Naive thymus-derived CD4-positive, alpha-beta T cell (primary cell): ENCODE results near the gene SNAP91. TPM values are rescaled to one million over a fixed set of nuclear protein-coding genes. Genes with fewer than 3 reads are reported as not detected.
A peak's percentile ranks its signal among the peaks of the same experiment; 100 is the strongest.
"Not testable (repeated sequence)": the region's sequence is repeated elsewhere in the genome, so short reads cannot be mapped to it uniquely, and the experiment has no call there.

ENCODE experiments used
- ATAC-seq: fragments of 150-1000 bp; cut with Tn5 transposase; 2 replicates; pipeline ENCODE4 v1.10.0; 2021; ENCODE audit warnings: mild to moderate bottlenecking, moderate library complexity
- CTCF ChIA-PET: fragments of 350-600 bp; sonication (Branson Sonifier 250); formaldehyde crosslinking; loops from one replicate; lab custom pipeline; 2021; ENCODE audit warnings: antibody characterized with exemption; lab: Charles Lee
- POLR2A ChIA-PET: fragments of 350-600 bp; sonication (Branson Sonifier 250); formaldehyde crosslinking; loops from one replicate; lab custom pipeline; 2021; ENCODE audit warnings: antibody characterized with exemption, inconsistent platforms; lab: Charles Lee
- DNase-seq, 9 donors: peaks; one replicate each; pipeline versions ENCODE4 v3.0.0 to v3.0.0-alpha.2; 2020 to 2022; ENCODE audit warnings: mixed read lengths in 1 of 9
- H3K27ac ChIP-seq: one replicate; pipeline ENCODE4 v1.7.0; 2013; ENCODE audit warnings: mild to moderate bottlenecking, low read depth, low read length, moderate library complexity
- H3K27me3 ChIP-seq, 2 donors: one replicate each; pipeline ENCODE4 v1.7.0; 2013; ENCODE audit warnings: low read length in 2 of 2, mild to moderate bottlenecking in 2 of 2, moderate library complexity in 2 of 2; ENCODE audit not compliant: control insufficient read depth in 2 of 2, insufficient read depth in 2 of 2
- H3K36me3 ChIP-seq, 3 experiments: 1 replicate in 2 of 3; 2 replicates in 1 of 3; pipeline ENCODE4 v1.7.0; 2013; ENCODE audit warnings: low read length in 3 of 3, mild to moderate bottlenecking in 3 of 3, moderate library complexity in 1 of 3; ENCODE audit not compliant: insufficient read depth in 3 of 3, control insufficient read depth in 2 of 3
- H3K4me1 ChIP-seq, 2 donors: one replicate each; pipeline ENCODE4 v1.7.0; 2013; ENCODE audit warnings: low read length in 2 of 2, mild to moderate bottlenecking in 2 of 2, moderate library complexity in 1 of 2; ENCODE audit not compliant: control insufficient read depth in 2 of 2, insufficient read depth in 2 of 2
- H3K4me3 ChIP-seq: 2 replicates; pipeline ENCODE4 v1.7.0; 2013; ENCODE audit warnings: mild to moderate bottlenecking, low read length
- H3K9me3 ChIP-seq, 3 experiments: 1 replicate in 2 of 3; 2 replicates in 1 of 3; pipeline ENCODE4 v1.7.0; 2013; ENCODE audit warnings: low read length in 3 of 3; ENCODE audit not compliant: control insufficient read depth in 2 of 3
- H3K27ac Mint-ChIP-seq, 9 donors: one replicate each; pipeline ENCODE4 v1.8.0; 2020 to 2022; ENCODE audit warnings: mixed read lengths in 9 of 9, mild to moderate bottlenecking in 8 of 9, moderate library complexity in 5 of 9, inconsistent platforms in 2 of 9
- H3K27me3 Mint-ChIP-seq, 5 donors: one replicate each; pipeline ENCODE4 v1.8.0; 2021 to 2022; ENCODE audit warnings: mixed read lengths in 5 of 5, mild to moderate bottlenecking in 1 of 5
- H3K36me3 Mint-ChIP-seq, 5 donors: one replicate each; pipeline ENCODE4 v1.8.0; 2020 to 2022; ENCODE audit warnings: mixed read lengths in 5 of 5, mild to moderate bottlenecking in 3 of 5, inconsistent platforms in 1 of 5
- H3K4me1 Mint-ChIP-seq, 7 donors: one replicate each; pipeline ENCODE4 v1.8.0; 2020 to 2022; ENCODE audit warnings: mixed read lengths in 7 of 7, mild to moderate bottlenecking in 3 of 7, inconsistent platforms in 1 of 7
- H3K4me3 Mint-ChIP-seq, 10 donors: one replicate each; pipeline ENCODE4 v1.8.0; 2020 to 2022; ENCODE audit warnings: mild to moderate bottlenecking in 10 of 10, mixed read lengths in 10 of 10, moderate library complexity in 6 of 10, inconsistent platforms in 2 of 10
- H3K9me3 Mint-ChIP-seq, 11 donors: one replicate each; pipeline ENCODE4 v1.8.0; 2020 to 2022; ENCODE audit warnings: mixed read lengths in 11 of 11, mild to moderate bottlenecking in 4 of 11, inconsistent platforms in 1 of 11, moderate library complexity in 1 of 11
- intact Hi-C, 2 donors: fragments of 100-400 bp; cut with micrococcal nuclease; formaldehyde crosslinking; loops; one replicate each; pipeline ENCODE4 v1.15.1; 2023
- polyA plus RNA-seq, 2 donors: library from polyadenylated mRNA; unstranded; fragments of 300-500 nt; fragmentation: Illumina TruSeq; gene quantifications; one replicate each; pipeline ENCODE4 v1.2.3, GENCODE V29; 2021
- total RNA-seq, 6 experiments: library from RNA in 5 of 6; stranded (reverse) in 5 of 6; gene quantifications; 1 replicate in 5 of 6; 2 replicates in 1 of 6; pipeline ENCODE4 v1.2.3 and lab custom pipeline; 2021 to 2026

The SNAP91 gene
- total and polyA plus RNA-seq, 7 experiments from 2014 or later = not detected

GRCh38 chr6:83636800-83637199 is 72.1 kb downstream of the SNAP91 start:
- Mint-ChIP-seq H3K4me1 (no peaks in the 10 kb centered on the region), H3K9me3 (peaks cover 0 to 7% (median 0%) of the 10 kb centered on the region in 11 donors), H3K27me3 (peaks cover 0 to 8% (median 0%) of the 10 kb centered on the region in 5 donors), H3K27ac (no peak overlapping the region), H3K36me3 (no peaks in the 10 kb centered on the region), H3K4me3 (no peak overlapping the region)
- Histone ChIP-seq H3K27ac (no peak overlapping the region), H3K4me3 (no peak overlapping the region), H3K36me3 (no peaks in the 10 kb centered on the region), H3K9me3 (no peaks in the 10 kb centered on the region), H3K27me3 (no peaks in the 10 kb centered on the region), H3K4me1 (no peaks in the 10 kb centered on the region)
- POLR2A ChIA-PET = no interaction called here
- DNase-seq (no peak), ATAC-seq (no peak)
- intact Hi-C loops = no loop called here
- CTCF ChIA-PET = no interaction called here

GRCh38 chr6:83633609-83634008 is 75.3 kb downstream of the SNAP91 start:
- H3K36me3 Mint-ChIP-seq = no peaks in the 10 kb centered on the region
- CTCF ChIA-PET = no interaction called here
- H3K4me1 Mint-ChIP-seq = no peaks in the 10 kb centered on the region
- Histone ChIP-seq H3K9me3 (no peaks in the 10 kb centered on the region), H3K4me1 (no peaks in the 10 kb centered on the region), H3K27me3 (no peaks in the 10 kb centered on the region), H3K27ac (no peak overlapping the region), H3K4me3 (no peak overlapping the region), H3K36me3 (no peaks in the 10 kb centered on the region)
- DNase-seq (no peak), ATAC-seq (no peak)
- H3K9me3 Mint-ChIP-seq = peaks cover 0 to 7% (median 3%) of the 10 kb centered on the region in 11 donors
- H3K27me3 Mint-ChIP-seq = peaks cover 0 to 8% (median 0%) of the 10 kb centered on the region in 5 donors
- no peak overlapping the region for H3K27ac Mint-ChIP-seq
- intact Hi-C loops = no loop called here
- POLR2A ChIA-PET = no interaction called here
- no peak overlapping the region for H3K4me3 Mint-ChIP-seq

GRCh38 chr6:83633149-83633548 is 75.8 kb downstream of the SNAP91 start:
- Histone ChIP-seq H3K36me3 (no peaks in the 10 kb centered on the region), H3K4me3 (no peak overlapping the region), H3K27ac (no peak overlapping the region), H3K27me3 (no peaks in the 10 kb centered on the region), H3K9me3 (no peaks in the 10 kb centered on the region), H3K4me1 (no peaks in the 10 kb centered on the region)
- ChIA-PET POLR2A (no interaction called here), CTCF (no interaction called here)
- DNase-seq = no peak
- peaks cover 0 to 7% (median 3%) of the 10 kb centered on the region in 11 donors for H3K9me3 Mint-ChIP-seq
- H3K4me1 Mint-ChIP-seq = no peaks in the 10 kb centered on the region
- H3K36me3 Mint-ChIP-seq = no peaks in the 10 kb centered on the region
- no peak overlapping the region for H3K27ac Mint-ChIP-seq
- intact Hi-C loops = no loop called here
- peaks cover 0 to 8% (median 0%) of the 10 kb centered on the region in 5 donors for H3K27me3 Mint-ChIP-seq
- no peak for ATAC-seq
- no peak overlapping the region for H3K4me3 Mint-ChIP-seq

- H3K27ac ChIP-seq, H3K9me3 Mint-ChIP-seq, H3K4me3 Mint-ChIP-seq, H3K27me3 ChIP-seq, CTCF ChIA-PET, POLR2A ChIA-PET, H3K27ac Mint-ChIP-seq, DNase-seq, intact Hi-C loops, H3K4me3 ChIP-seq, H3K27me3 Mint-ChIP-seq, H3K36me3 Mint-ChIP-seq, H3K4me1 ChIP-seq, H3K4me1 Mint-ChIP-seq, H3K9me3 ChIP-seq, ATAC-seq, H3K36me3 ChIP-seq: not testable (repeated sequence)
Measured at GRCh38 chr6:83629908-83630307, 79.0 kb downstream of the SNAP91 start.

GRCh38 chr6:83615025-83615999 is 93.6 kb downstream of the SNAP91 start:
- DNase-seq (peak in 1 of 9 donors; percentile 2), ATAC-seq (no peak)
- H3K36me3 ChIP-seq = no peaks in the 10 kb centered on the region
- H3K4me1 Mint-ChIP-seq = no peaks in the 10 kb centered on the region
- no peak overlapping the region for H3K27ac Mint-ChIP-seq
- no peaks in the 10 kb centered on the region for H3K27me3 ChIP-seq
- peaks cover 0 to 6% (median 0%) of the 10 kb centered on the region in 5 donors for H3K27me3 Mint-ChIP-seq
- H3K36me3 Mint-ChIP-seq = no peaks in the 10 kb centered on the region
- H3K4me3 ChIP-seq = no peak overlapping the region
- ChIA-PET CTCF (interaction anchor here (1.3 kb wide), 1 partner anchor 1708 kb away, joined by 4 read pairs; no protein-coding TSS in a partner anchor), POLR2A (no interaction called here)
- H3K4me1 ChIP-seq = no peaks in the 10 kb centered on the region
- H3K27ac ChIP-seq = no peak overlapping the region
- intact Hi-C loops = loop anchor here in 1 of 2 donors (1.0 to 5.0 kb wide), 2 partner anchors 612 to 1708 kb away; partner anchors contain the start of gene CEP162
- no peak overlapping the region for H3K4me3 Mint-ChIP-seq
- H3K9me3 ChIP-seq = no peaks in the 10 kb centered on the region
- H3K9me3 Mint-ChIP-seq = peaks cover 0 to 4% (median 0%) of the 10 kb centered on the region in 11 donors

GRCh38 chr6:83613378-83613777 is 95.5 kb downstream of the SNAP91 start:
- peaks cover 0 to 4% (median 0%) of the 10 kb centered on the region in 11 donors for H3K9me3 Mint-ChIP-seq
- no peaks in the 10 kb centered on the region for H3K36me3 Mint-ChIP-seq
- no peaks in the 10 kb centered on the region for H3K4me1 Mint-ChIP-seq
- H3K27ac Mint-ChIP-seq = no peak overlapping the region
- POLR2A ChIA-PET = no interaction called here
- H3K9me3 ChIP-seq = no peaks in the 10 kb centered on the region
- ATAC-seq = no peak
- no peak overlapping the region for H3K4me3 ChIP-seq
- no peaks in the 10 kb centered on the region for H3K4me1 ChIP-seq
- no peaks in the 10 kb centered on the region for H3K27me3 ChIP-seq
- H3K4me3 Mint-ChIP-seq = no peak overlapping the region
- CTCF ChIA-PET = no interaction called here
- DNase-seq = no peak
- H3K27ac ChIP-seq = no peak overlapping the region
- peaks cover 0 to 6% (median 0%) of the 10 kb centered on the region in 5 donors for H3K27me3 Mint-ChIP-seq
- intact Hi-C loops = no loop called here
- no peaks in the 10 kb centered on the region for H3K36me3 ChIP-seq
